ENCODE results near the gene CHD8. TPM values are rescaled to one million over a fixed set of nuclear protein-coding genes. Genes with fewer than 3 reads are reported as not detected.
A peak's percentile ranks its signal among the peaks of the same experiment; 100 is the strongest.
"Not testable (repeated sequence)": the region's sequence is repeated elsewhere in the genome, so short reads cannot be mapped to it uniquely, and the experiment has no call there.

CHD8 gene
- total RNA-seq, 1 donor from 2014 or later: 46.3 TPM

DNA sequence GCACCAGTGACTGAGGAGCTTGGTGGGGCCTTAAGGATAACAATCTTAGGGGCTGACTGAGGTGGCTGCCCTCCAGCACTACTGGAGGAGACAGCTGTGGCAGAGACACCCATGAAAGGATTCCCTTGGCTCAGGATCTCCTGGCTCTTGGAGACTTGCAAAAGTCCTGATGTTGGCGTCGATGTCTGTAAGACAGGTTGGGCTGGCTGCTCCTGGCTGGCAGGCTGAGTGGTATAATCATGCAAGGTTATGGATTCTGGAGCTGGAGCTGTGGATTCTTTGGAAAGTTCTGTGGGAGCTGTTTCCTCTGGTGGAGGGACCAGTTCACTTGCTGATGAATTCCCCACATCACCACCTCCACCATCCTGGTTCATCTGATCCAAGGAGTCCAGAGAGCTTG lies 24.8 kb downstream of the CHD8 start:
- ATAC-seq: no peak

DNA sequence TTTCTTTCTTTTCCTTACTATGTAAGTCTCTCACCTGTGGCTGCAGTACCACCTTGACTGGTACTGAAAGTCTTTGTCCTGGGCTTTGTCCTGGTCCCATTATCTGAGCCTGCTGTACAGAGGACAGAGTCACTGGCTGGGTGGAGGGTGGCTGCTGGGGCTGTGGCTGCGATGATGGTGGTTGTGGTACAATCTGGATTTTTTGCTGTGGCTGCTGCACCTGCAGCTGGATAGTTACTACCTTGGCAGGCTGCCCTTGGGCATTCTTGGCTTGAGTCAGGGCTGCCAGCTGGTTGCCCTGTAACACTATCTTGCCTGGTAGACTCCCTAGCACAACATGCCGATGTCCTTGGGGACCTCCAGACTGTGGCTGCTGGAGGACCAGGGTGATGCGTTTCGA lies 27.0 kb downstream of the CHD8 start:
- ATAC-seq: no peak

DNA sequence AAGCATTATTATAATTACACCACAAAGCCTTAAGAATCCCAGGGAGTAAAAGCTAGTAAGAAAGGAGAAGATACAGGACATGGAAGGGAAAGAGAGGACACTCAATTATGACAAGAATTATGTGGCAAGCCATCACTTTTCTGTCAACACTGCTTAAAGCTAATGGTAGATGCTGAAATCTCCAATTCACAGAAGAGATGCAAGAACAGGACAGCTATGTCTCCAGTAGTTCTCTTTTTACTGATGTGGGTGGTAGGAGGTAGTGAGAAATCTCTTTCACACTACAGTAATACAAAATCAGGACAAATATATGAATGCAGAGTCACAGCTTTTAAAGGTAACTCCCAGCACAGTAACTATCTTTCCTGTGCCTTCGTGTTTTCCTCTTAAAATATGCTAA lies 29.2 kb downstream of the CHD8 start:
- no peak for ATAC-seq

DNA sequence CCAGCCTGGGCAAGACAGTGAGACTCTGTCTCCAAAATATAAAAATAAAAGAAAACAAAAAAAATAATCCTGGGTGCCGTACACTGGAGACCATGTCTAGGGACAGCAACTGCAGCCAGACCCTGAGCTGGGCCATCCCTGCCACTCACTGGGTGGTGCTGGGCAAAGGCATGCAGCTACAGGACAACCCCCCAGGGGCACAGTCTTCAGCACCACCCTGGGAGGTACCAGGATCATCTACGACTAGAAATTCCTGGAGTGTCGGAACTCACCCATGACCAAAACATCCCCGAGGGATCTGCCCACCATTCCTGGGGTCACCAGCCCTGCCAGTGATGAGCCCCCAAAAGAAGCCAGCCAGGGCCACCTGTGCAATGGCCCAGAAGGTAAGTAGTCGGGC lies 36.4 kb downstream of the CHD8 start:
- no peak for ATAC-seq

DNA sequence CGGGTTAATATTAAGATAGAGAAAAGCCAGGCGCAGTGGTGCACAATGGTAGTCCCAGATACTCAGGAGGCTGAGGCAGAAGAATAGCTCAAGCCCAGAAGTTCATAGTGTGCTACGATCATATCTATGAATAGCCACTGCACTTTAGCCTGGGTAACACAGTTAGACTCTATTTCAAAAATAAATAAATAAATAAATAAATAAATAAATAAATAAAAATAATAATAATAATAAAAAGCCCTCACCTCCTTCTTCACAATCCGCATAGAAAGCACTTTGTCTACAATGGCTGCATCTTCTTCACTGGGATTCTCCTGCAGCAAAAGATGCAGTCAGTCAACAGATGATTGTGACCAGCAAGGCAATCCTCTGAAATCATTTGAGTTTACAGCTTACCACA lies 40.6 kb downstream of the CHD8 start:
- no peak for ATAC-seq

DNA sequence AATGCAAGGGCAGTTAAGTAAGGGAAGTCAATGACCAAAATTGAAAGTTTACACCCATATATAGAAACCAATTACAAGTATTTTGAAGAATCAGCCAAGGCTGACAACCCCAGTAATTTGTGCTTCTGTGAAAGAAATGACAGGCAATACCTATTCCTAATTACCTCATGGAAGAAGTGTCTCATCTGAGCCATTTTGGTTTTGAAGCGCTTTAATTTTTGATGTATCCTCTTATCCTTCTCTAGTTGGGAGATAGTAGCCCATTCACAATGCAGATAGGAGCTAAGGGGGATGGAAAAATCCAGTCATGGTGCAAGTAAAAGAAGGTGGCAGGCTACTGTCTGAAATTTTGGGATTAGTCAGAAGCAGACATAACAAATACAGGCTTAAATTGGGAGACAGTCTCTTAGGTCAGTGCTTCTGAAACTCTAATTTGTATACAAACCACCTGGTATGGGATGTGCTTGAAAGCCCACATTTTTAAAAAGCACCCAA lies 41.7 kb downstream of the CHD8 start:
- no peak for ATAC-seq

DNA sequence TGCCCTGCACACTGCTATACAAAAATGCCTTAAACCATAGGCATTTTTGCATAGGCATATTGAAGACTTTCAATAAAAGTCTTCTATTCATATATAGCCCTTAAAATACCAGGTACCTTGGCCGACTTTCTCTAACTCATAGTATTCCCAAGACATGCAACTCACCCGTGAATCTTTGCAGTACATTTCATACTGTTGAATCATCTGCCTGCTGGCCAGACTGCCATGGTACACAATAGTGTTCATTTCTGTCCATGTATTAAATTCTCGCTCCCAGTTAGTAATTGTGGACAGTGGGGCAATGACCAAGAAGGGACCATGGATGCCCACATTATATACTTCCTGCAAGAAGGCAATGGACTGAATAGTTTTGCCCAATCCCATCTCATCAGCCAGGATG lies 47.8 kb downstream of the CHD8 start:
- no peak for ATAC-seq

DNA sequence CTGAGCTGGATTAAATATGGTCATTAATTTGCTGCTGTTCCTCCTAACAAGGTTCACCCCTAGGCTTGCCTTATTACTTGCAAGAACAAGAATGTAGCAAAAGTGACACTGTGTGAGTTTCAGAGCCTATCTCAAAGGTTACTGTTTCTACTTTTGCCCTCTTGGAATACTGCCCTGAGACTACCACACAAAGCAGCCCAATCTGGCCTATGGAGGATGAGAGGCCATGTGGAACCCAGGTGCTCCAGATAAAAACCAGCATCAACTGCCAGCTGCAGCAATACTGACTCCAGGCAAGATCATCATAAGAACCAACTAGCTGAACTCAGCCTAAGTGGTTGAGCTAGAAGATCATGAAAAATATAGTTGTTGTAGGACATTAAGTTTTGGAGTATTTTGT lies 49.7 kb downstream of the CHD8 start:
- no peak for ATAC-seq

DNA sequence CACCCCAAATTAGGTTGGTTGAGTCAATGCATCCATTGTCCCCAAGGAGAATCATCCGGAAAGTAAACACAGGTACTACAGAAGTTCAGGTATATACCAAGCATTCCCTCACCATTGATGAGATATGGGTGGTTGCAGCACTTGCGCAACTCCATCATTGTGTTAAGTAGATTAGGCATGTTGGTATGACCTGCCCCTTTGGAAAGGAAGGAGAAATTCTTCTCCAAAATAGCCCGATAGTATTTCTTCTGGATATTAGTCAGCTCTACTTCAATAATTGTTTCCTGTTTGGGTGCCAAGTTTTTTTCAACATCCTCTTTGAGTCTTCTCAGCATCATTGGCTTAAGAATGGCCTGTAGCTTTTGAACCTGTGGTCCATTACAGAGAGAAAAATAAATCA lies 50.8 kb downstream of the CHD8 start:
- no peak for ATAC-seq

DNA sequence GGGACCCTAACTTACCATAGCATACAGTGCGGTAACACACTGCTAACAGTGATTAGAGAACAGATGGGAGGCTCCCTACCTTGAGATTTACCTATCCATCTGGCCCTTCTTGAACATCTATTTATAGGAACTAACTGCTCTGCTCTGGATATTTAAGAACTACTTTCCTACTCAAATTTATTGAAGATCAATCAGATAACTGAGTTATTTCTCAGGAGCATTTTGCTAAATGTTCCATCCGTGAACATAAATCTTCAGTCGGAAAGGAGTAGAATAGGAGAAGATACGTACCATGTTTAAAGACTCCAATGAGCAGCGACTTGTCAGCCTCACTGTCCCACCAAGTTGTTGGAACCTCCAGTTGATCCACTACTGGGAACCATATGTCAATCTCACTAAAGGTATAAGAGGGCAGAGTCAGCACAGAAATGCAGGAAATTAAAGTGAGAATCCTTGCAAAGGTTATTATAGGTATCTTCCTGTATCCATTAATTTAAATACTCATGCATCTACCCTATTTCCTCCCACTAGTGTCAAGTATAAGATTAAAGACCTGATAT lies 56.5 kb downstream of the CHD8 start:
- no peak for ATAC-seq

DNA sequence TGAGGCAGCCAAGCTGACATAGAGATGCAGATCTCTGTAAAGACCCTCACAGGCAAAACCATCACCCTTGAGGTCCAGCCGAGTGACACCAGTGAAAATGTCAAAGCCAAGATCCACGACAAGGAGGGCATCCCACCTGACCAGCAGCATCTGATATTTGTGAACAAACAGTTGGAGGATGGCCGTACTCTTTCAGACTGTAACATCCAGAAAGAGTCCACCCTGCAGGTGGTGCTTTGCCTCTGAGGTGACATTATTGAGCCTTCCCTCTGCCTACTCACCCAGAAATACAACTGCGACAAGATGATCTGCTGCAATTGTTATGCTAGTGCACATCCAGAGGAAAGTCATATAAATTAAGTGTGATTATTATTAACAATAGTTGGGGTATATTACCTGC lies 57.0 kb downstream of the CHD8 start:
- no peak for ATAC-seq

DNA sequence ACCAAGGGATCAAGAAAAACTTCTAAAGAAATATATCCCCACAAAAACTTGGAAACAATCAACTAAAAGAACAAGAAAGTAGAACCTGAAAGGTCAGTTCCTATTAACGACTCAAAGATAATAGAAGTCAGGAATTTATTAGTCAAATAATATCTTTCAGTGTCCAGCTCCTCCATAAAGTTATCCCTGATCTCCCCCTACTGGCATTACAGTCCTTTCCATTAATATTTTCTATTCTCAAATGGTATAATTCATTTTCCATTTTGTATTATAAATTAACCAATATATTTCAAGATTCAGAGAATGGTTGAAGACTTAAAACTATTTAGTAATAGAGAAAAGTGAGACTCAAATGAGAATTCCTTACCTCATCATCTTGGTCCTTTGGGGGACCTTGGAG lies 60.5 kb downstream of the CHD8 start:
- ATAC-seq: no peak

DNA sequence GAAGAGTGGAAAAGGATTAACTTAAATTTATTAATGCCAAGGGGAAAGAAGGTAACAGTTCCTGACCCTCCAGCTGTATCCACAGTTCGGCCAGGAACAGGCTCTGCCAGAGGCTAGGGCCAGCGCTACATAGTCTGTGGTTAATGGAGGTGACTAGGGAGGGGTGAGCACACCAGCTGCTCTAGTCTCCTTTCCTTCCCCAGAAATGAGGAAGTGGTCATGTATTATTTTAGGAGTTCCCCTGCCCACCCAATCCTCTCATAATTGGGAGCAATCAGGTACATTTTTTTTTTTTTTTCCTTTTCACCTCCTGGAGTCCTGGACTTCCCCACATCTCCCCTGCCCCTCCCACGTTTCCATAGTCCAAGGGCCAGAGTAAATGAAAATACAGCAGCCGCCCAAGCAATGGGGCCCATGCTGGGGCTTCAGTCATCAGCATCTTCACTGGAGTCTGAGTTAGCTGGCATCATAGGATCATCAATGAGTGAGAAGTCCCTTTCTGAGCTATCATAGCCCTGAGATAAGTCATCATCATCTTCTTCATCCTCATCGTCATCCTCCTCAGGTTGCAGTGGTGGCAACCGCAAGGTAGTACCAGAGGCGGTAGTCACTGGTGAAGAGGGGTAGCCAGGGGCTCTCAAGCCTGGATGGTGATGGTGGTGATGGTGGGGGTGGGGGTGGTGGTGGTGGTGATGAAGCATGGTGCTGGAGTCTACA lies 70.6 kb downstream of the CHD8 start:
- ATAC-seq: no peak

DNA sequence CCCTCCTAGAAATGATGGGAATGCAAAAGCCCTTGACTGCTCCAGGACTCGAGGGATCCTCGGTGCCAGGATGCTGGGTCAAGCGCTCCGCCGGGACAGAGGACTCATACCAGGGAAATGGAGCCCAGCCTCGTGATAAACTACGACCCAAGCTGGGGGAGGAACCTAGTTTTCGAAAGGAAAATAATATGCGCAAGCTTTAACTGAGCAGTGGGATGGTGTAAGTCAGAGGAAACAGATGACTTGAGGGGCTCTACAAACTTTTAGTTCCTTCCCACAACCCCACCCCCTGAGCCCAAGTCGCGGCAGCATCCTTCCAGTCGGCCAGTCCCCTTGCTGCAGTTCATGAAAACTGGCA lies 71.5 kb downstream of the CHD8 start:
- no peak for ATAC-seq

DNA sequence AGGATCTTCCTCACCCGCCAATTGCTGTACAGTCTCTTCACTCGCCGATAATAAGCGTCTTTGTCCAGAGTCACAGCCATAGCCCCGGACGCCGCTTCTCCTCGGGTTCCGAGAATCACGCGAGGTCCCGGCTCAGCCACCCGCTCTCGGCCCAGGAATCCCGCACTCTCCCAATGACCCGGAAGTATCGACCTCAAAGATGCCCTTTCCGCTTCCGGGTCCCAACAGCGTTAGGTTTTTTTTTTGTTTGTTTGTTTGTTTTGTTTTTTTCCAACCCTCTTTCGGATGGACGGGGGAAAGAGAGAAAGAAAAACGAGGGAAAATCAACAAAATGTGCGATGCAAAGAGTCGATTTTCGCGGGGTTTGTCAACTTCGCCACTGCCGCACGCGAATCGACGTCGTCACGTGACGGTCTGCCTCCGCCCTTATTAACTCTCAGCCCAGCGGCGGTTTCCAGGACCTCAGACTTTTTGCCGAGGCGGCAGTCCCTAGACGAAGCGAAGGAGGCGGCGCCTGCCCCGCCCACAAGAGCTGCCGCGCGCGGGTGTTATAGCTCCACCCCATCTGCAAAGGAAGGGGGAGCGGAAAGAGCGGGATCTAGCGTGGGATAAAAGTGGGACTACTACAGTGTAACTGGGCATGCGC lies 72.0 kb downstream of the CHD8 start, which contains the start of gene SUPT16H:
TSS of gene SUPT16H (minus strand) at position 172 of the 646 bp plus-strand sequence. CDS start at position 80, 92 bp downstream.
- ATAC-seq: peak; percentile 97

DNA sequence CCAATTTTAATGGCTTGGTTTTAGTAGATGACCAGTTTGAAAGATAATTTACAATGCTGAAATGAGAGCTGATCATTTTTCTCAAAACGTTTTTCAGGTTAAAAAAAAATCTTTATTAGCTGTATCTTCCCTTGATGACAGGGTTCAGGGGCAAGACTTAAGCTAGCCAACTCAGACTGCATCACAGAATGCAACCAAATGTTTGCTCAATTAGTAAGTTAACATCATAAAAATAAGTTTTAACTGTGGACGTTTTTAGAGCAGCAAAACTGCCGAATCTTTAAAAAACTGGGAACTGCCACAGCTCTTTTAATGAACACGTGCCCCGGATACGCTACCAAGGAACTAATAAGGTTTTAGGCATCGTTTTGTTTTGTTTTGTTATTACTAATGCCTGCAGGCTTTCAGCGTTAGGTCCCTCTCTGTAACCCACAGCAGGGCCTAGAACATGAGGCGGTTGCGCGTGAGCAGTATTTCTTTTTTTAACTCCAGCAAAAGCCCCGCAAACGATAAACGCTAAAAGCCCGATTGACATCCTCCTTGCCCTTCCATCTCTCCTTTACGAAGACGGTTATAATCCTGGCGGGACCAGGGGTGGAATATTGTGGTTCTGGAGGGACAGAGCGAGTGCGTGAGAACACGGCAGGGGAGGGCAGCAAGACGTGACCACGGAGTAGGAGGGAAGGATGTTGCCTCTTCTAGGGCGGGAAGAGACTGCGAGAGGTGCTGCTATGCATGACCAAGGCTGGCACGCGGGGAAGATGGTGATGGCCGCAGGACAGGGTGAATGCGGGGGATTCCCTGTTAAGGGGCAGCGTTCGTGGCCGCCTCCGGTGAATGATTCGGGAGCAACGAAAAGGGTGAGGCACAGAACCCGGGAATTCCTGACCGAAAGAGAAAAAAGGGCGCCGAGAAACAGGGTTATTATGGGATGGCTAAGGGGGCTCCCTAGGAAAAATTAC lies 72.8 kb downstream of the CHD8 start:
- peak; percentile 62 for ATAC-seq

DNA sequence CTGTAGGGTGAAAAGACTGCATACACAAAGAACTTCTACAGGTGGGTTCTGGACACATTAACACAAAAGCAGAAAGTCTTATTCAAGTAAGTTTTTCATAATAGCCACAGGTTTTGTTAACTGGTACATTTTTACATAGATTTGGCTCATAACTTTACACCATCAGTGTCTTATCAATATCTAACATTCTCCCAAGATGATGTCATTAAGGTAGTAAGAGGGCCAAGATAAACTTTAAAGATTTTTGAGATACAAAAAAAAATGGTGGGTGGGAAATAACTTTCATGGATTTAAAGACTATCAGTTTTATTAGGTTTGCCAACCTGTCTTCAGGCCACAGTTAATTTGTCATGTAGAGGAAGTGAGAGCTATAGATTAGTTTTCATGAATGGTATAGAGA lies 73.8 kb downstream of the CHD8 start:
- no peak for ATAC-seq

DNA sequence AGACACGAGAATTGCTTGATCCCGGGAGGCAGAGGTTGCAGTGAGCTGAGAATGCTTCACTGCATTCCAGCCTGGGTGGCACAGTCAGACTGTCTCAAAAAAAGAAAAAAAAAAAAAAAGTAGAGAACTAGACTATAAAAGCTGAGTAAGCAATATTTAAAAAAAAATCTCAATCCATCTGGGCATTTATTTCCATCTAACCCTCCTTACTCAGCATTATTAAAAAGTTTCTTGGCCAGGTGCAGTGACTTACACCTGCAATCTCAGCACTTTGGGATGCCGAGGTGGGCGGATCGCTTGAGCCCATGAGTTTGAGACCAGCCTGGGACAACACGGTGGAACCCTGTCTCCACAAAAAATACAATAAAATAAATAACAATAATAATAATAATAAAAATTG lies 76.6 kb downstream of the CHD8 start:
- no peak for ATAC-seq

DNA sequence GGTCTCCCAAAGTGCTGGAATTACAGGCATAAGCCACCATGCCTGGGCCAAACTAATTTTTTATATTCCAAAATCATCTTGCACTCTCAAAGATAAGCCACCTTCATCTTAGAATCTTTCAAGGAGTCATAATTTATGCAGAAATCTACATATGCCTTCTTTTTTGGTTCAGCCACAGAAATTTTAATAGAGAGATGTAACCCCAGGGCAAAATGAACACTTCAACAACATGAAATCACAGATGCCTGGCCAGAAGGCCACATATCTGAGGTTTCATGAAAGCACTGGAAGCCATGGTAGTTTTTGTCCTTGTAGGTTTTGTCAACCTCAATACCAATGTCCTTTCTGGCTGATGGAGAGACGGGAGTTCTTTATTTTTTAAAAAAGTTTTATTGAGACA lies 81.9 kb downstream of the CHD8 start:
- no peak for ATAC-seq

DNA sequence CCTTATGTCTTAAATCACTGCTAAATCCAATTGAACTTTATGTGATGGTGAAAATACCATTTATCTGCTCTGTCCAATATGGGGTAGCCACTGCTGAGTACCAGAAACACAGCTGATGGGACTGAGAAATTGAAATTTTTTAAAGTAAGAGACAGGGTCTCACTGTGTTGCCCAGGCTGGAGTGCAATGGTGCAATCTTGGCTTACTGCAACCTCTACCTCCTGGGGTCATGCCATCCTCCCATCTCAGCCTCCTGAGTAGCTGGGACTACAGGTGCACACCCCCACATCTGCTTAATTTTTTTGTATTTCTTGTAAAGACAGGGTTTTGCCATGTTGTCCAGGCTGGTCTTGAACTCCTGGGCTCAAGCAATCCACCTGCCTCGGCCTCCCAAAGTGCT lies 83.1 kb downstream of the CHD8 start:
- not testable (repeated sequence) for ATAC-seq

DNA sequence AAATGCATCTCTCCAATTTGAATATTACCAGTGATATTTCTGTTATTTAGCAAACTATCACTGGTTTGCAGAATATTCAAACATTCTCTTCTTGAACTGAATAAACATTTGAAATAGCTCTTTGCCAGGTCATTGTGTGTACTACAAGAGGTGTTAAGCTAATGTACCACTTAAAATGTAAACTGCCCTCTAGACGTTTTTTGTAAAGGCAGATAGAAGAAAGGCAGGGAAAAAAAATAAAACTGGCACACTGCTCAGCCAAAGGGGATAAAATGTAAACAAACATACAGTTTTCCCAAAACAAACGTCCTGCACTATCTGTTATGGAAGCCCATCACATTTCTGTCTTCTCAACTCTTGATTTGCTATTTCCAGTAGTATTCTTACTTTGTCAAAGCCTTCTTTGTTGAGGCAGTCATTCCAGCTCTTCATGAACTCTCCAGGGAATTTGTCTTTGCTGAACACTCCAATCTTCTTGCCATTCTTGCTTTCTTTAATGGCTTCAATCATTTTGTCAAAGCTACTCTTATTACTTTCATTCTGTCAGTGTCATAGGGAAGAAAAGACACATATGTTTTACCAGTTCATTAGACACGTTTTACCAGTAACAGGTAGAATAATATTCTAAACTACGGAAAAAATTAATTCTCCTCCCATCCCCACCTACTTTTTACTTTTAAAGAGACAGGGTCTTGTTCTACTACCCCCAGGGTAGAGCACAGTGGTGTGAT lies 85.8 kb downstream of the CHD8 start:
- no peak for ATAC-seq

DNA sequence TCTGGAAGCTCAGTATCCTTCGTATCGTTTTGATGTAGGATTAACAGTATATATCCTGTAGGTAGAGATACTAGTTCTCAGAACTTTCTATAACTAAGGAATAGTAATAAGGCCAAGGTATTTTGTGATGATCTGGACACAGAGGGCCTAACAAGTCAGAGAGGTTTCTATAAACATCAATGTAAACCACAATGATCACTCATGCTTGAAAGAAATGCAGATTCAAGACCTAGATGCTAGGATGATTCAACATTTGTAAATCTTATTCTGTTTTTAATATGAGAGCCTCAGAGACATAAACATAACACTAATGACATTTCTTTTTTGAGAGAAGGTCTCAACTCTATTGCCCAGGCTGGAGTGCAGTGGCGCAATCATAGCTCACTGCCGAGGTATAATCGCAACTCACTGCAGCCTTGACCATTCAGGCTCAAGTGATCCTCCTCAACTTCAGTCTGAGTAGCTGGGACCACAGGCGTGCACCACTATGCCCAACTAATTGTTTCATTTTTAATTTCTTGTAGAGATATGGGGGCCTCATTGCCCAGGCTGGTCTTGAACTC lies 88.3 kb downstream of the CHD8 start:
- no peak for ATAC-seq

All from esophagus mucosa (tissue), 1 donor.